Measurements from ENCODE around the gene UBTD1.

Gene UBTD1

DNA sequence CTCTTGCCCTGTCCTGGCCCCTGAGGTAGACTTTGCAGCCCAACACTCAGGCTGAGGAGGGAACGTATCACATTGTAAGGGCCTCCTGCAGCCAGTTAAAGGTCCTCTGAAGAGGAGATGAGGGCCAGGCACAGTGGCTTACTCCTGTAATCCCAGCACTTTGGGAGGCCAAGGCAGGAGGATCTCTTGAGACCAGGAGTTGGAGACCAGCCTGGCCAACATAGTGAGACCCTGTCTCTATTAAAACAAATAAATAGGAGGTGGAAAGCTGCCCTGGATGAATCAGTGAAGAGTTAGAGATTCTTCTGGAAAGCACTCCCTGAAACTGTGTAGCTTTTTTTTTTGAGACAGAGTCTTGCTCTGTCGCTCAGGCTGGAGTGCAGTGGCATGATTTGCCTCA lies 88.5 kb downstream of the UBTD1 start:
- no peak for FAIRE-seq

DNA sequence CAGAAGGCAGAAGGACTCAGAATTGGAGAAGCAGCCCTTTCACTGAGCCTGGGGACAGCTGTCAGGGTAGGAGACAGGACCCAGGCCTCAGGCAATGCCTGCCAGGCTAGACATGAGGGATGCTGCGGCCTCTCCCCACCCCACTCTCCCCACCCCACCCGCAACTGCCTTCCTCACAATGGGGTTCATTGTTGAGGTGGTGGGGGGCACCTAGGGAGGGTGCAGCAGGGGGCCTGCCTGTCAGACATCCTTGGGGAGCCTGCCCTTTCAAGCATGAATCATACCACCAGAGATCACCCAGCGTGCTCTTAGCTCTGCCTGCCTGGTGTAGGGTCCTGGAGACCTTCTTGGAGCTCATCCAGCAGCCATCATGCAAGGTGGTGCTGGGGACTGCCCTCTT lies 90.8 kb downstream of the UBTD1 start, which contains the start of gene C10orf62:
TSS of gene C10orf62 (plus strand) at position 243 of the 400 bp plus-strand sequence. CDS start 177 bp downstream, outside the sequence.
- no peak for FAIRE-seq
- DNase-seq (ENCODE audit: insufficient read length, low spot score), result no peak
- TF ChIP-seq, protein P1, sequence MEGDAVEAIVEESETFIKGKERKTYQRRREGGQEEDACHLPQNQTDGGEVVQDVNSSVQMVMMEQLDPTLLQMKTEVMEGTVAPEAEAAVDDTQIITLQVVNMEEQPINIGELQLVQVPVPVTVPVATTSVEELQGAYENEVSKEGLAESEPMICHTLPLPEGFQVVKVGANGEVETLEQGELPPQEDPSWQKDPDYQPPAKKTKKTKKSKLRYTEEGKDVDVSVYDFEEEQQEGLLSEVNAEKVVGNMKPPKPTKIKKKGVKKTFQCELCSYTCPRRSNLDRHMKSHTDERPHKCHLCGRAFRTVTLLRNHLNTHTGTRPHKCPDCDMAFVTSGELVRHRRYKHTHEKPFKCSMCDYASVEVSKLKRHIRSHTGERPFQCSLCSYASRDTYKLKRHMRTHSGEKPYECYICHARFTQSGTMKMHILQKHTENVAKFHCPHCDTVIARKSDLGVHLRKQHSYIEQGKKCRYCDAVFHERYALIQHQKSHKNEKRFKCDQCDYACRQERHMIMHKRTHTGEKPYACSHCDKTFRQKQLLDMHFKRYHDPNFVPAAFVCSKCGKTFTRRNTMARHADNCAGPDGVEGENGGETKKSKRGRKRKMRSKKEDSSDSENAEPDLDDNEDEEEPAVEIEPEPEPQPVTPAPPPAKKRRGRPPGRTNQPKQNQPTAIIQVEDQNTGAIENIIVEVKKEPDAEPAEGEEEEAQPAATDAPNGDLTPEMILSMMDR (IDR thresholded peaks at IDR 0.05; ENCODE audit: insufficient read depth, missing control alignments), result no peak

More for the DNA sequence above, 88.5 kb downstream of the UBTD1 start:
- TF ChIP-seq, protein P1 (IDR thresholded peaks at IDR 0.05; ENCODE audit: insufficient read depth, missing control alignments), result no peak
- no peak for DNase-seq (ENCODE audit: insufficient read length, low spot score)

DNA sequence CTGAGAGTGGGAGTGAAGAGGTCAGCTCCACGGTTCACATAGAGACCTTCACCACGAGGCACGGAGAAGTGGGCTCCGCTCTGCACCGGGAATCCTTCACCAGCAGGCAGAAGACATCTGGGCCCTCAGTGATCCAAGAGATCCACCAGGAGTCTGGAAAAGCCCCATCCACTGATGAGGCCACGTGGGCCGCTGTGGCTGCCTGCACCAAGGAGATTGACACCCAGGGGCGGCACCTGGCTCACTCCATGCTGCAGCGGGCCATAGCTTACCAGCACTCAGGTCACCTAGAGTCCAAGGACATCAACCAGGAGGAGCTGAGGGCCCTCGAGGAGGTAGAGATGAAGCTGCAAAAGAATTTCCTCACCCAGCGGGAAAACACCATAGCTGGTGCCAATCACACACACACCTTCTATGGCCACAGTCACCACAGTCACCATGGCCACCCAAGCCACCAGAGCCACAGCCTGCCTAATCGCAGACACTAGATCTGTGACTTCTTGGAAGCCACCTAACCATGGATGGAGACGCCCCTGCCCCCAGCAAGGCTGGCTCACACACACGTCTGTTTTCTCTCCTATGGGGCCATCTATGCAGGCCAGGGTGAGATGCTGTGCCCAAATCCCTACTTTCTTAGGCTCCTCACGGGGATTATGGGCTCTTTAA lies 91.5 kb downstream of the UBTD1 start:
- TF ChIP-seq, protein P1 (IDR thresholded peaks at IDR 0.05; ENCODE audit: insufficient read depth, missing control alignments), result no peak
- no peak for FAIRE-seq
- no peak for DNase-seq (ENCODE audit: insufficient read length, low spot score)

DNA sequence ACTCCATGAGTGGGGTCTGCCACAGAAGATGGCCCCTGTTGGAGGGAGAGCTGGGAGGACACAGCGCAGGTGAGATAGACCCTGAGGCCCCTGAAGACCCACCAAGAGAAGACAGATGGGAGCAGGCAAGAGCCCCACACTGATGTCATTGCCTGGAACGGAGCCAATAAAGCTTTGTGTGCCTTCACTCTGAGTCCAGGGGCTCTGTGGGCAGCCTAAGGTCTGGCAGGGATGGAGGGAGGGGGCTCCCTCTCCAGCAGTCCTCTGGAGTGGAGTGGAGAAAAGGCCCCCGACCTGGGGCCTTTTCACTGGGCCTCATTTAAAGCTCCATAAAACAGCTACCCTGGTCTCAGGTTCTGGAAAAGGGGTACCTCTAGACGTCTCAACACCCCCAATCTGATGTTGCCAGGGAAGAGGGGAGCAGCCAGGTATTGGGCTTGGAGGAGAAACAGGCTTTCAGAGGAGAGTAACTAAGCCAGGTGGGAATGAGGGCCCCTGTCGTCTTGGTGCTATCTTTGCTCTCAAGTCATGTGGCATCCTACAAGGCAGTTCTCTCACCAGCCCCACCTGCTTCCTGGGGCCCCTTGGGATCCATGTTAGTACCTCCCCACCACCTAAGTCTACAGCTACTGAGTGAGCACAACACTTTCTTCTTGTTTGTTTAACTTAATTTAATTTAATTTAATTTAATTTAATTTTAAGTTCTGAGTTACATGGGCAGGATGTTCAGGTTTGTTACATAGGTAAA lies 92.2 kb downstream of the UBTD1 start:
- DNase-seq (ENCODE audit: insufficient read length, low spot score) (no peak), FAIRE-seq (no peak)
- TF ChIP-seq, protein P1 (IDR thresholded peaks at IDR 0.05; ENCODE audit: insufficient read depth, missing control alignments), result no peak

DNA sequence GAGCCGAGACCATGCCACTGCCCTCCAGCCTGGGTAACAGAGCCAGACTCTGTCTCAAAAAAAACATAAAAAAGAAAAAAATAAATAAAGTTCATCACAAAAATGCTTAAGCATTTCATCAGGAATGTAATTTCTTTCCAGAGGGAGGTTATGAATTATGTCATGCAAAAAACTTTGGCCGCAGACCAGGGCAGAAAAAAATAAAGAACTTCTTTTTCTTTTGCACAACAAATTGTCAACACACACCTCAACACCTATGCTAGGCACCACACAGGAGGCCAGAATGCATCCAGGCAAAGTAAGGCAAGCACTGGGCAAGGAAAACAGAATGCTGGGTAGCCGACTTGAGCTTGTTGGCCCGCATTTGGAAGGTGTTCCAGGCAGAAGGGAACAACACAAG lies 94.7 kb downstream of the UBTD1 start:
- TF ChIP-seq, protein P1 (IDR thresholded peaks at IDR 0.05; ENCODE audit: insufficient read depth, missing control alignments), result no peak
- no peak for FAIRE-seq
- DNase-seq (ENCODE audit: insufficient read length, low spot score), result no peak

DNA sequence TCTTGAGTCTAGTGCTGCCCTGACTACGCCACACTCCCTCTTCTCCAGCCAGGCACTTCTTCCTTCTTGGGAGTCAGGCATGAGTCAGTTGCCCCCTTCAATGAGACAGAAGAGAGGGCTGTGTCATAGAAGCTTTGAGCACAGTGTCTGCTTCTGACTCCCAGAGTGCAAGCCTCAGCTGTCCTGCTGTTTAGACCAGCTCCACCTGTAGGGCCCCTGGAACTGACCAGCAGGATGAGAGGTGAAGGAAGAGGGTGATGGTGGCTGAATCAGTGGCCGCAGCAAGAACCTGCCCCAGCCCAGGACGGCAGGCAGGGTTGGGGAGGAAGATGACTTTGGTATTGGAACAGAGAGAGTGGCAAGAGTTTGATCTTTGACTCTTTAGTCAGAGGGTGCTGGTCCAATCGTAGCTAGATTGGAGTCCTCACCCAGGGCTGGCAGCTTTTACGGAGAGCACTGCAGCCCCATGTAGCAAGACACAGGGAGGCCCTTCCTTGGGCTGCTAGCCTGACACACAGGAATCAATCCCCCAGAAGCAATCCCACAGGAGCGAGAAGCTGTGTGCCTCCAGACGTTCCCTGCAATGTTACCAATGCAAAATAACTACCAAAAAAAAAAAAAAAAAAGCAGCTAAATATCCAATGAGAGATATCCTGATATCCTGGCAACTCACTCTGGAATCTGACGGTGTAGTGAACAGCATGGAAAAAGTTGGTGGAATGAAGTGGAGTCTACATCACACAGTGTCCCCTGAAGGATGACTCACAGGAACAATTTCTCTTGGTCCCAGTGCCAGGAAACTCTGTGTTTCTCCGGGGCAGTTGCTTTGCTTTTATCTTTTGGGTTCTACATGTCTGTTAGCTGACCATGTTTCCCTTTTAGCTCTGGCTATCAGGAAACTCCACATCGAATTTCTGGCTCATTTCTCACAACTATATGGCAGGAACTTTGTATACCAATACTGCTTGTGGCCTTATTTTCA lies 97.7 kb downstream of the UBTD1 start:
- FAIRE-seq (no peak), DNase-seq (ENCODE audit: insufficient read length, low spot score) (no peak)

More for the DNA sequence above, 97.7 kb downstream of the UBTD1 start:
- TF ChIP-seq, protein P1 (IDR thresholded peaks at IDR 0.05; ENCODE audit: insufficient read depth, missing control alignments), result no peak
